ENCODE results near the gene GNAO1. TPM values are rescaled to one million over a fixed set of nuclear protein-coding genes. Genes with fewer than 3 reads are reported as not detected.

The GNAO1 gene
- total and polyA plus RNA-seq, 2 of the 13 experiments (the other 11 are each of a cell fraction or from before 2014, with no cell fraction given) = not detected

GRCh38 chr16:56332464-56333079, 141.3 kb downstream of the GNAO1 start (continued):
- TF ChIP-seq THRA (CRISPR knock-in tag; IDR thresholded peaks at IDR 0.05; ENCODE audit: borderline replicate concordance) (0 out of 2 replicates have a peak, but pooled peaks have one; percentile 37), HES4 (CRISPR knock-in tag; IDR thresholded peaks at IDR 0.05; ENCODE audit: borderline replicate concordance) (no peak), SUZ12 (IDR thresholded peaks at IDR 0.05; ENCODE audit: low read depth, low read length) (no peak), NR1H2 (CRISPR knock-in tag; IDR thresholded peaks at IDR 0.05; ENCODE audit: borderline replicate concordance, low read depth) (no peak), ZNF225 (CRISPR knock-in tag; IDR thresholded peaks at IDR 0.05) (no peak), ZFP91 (CRISPR knock-in tag; IDR thresholded peaks at IDR 0.05; ENCODE audit: borderline replicate concordance) (peak; percentile 80), ZFY (CRISPR knock-in tag; IDR thresholded peaks at IDR 0.05) (peak; percentile 31; the same call in 1 of the 2 replicates), IRX3 (CRISPR knock-in tag; IDR thresholded peaks at IDR 0.05; ENCODE audit: borderline replicate concordance, low read depth) (no peak), ZNF580 (CRISPR knock-in tag; IDR thresholded peaks at IDR 0.05; ENCODE audit: borderline replicate concordance, low read depth) (peak; percentile 79; the same call in 1 of the 2 replicates), ZXDC (CRISPR knock-in tag; IDR thresholded peaks at IDR 0.05) (no peak), FUBP1 (CRISPR knock-in tag; IDR thresholded peaks at IDR 0.05; ENCODE audit: borderline replicate concordance) (no peak), NFKB2 (CRISPR knock-in tag; IDR thresholded peaks at IDR 0.05; ENCODE audit: borderline replicate concordance) (peak; percentile 55; the same call in 1 of the 2 replicates), NCOA5 (CRISPR knock-in tag; IDR thresholded peaks at IDR 0.05) (no peak), KDM3A (CRISPR knock-in tag; IDR thresholded peaks at IDR 0.05; ENCODE audit: low read depth) (peak; percentile 77; the same call in 1 of the 2 replicates), SALL1 (CRISPR knock-in tag; IDR thresholded peaks at IDR 0.05) (peak; percentile 73), ZNF17 (CRISPR knock-in tag; IDR thresholded peaks at IDR 0.05) (no peak), NR2F1 (CRISPR knock-in tag; IDR thresholded peaks at IDR 0.05) (peak in 1 of 2 experiments; percentile 78; a peak in 1 of 4 replicates), HNRNPLL (IDR thresholded peaks at IDR 0.05; ENCODE audit: low read depth, low read length, poor library complexity, severe bottlenecking) (peak; percentile 43), EEA1 (CRISPR knock-in tag; IDR thresholded peaks at IDR 0.05; ENCODE audit: borderline replicate concordance) (no peak), AHR (CRISPR knock-in tag; IDR thresholded peaks at IDR 0.05) (peak; percentile 81; the same call in 1 of the 2 replicates), ZNF496 (CRISPR knock-in tag; IDR thresholded peaks at IDR 0.05; ENCODE audit: insufficient replicate concordance) (no peak), ZNF264 (CRISPR knock-in tag; IDR thresholded peaks at IDR 0.05) (no peak)

All from HepG2 (cell line).